ENCODE results near the gene NSG1. TPM values are rescaled to one million over a fixed set of nuclear protein-coding genes. Genes with fewer than 3 reads are reported as not detected.

NSG1 gene
- total RNA-seq, 6 donors from 2014 or later, result 0.29 to 3.8 (median 1.3) TPM; not detected in 1

DNA sequence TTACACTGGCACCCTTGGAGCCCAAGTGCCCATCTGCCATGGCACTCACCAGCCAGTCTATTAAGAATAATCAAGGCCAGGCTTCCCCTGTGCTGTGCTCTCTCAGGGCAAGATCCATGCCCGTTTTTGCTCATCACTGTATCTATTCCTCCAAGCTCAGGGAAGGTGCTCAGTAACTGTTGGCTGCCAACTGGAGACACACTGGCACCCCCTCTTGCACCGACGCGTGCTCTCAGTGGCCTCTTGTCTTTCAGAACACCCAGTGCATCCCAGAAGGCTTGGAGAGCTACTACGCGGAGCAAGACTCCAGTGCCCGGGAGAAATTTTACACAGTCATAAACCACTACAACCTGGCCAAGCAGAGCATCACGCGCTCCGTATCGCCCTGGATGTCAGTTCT lies 30.1 kb downstream of the NSG1 start:
- peak in 1 of 2 donors; percentile 15 for DNase-seq
- ATAC-seq (ENCODE audit: low FRiP score in 2 of 2), result no peak
- H3K9me3 ChIP-seq, result no peaks in the 10 kb centered on the region
- H3K27ac ChIP-seq, result no peak overlapping the region
- H3K4me3 ChIP-seq, result no peak overlapping the region
- whole genome bisulfite sequencing, 2 donors, result 95 to 97% methylated on average over 11 of the region's 11 CpGs
- peaks cover 14 to 47% (median 33%) of the 10 kb centered on the region in 4 donors for H3K36me3 ChIP-seq
- H3K27me3 ChIP-seq, result no peaks in the 10 kb centered on the region
- TF ChIP-seq, protein P1, sequence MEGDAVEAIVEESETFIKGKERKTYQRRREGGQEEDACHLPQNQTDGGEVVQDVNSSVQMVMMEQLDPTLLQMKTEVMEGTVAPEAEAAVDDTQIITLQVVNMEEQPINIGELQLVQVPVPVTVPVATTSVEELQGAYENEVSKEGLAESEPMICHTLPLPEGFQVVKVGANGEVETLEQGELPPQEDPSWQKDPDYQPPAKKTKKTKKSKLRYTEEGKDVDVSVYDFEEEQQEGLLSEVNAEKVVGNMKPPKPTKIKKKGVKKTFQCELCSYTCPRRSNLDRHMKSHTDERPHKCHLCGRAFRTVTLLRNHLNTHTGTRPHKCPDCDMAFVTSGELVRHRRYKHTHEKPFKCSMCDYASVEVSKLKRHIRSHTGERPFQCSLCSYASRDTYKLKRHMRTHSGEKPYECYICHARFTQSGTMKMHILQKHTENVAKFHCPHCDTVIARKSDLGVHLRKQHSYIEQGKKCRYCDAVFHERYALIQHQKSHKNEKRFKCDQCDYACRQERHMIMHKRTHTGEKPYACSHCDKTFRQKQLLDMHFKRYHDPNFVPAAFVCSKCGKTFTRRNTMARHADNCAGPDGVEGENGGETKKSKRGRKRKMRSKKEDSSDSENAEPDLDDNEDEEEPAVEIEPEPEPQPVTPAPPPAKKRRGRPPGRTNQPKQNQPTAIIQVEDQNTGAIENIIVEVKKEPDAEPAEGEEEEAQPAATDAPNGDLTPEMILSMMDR (IDR thresholded peaks at IDR 0.05), result no peak
- TF ChIP-seq POLR2AphosphoS5 (IDR thresholded peaks at IDR 0.05) (no peak), POLR2A (IDR thresholded peaks at IDR 0.05) (no peak), EP300 (IDR thresholded peaks at IDR 0.05) (no peak)
- H3K4me1 ChIP-seq, result no peaks in the 10 kb centered on the region

DNA sequence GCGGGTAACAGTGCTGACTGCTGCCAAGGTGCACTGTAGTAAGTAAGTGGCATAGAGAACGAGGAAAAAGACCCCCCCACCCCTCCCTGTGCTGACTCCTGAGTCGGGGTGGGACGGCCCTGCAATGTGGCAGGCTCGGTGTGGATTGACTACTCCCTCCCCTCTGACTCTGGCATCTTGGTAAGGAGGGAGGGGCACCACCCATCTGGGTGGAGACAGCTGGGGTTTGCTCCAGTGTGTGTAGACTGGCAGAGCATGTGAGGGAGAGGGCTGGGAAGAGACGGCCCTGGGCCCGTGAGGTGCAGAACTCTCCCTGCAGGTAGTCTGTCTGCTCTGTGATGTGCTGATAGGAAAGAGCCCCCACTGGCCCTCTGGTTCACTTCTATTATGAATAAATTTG lies 31.0 kb downstream of the NSG1 start:
- H3K36me3 ChIP-seq, result peaks cover 14 to 56% (median 38%) of the 10 kb centered on the region in 4 donors
- DNase-seq (peak in 1 of 2 donors; percentile 9), ATAC-seq (ENCODE audit: low FRiP score in 2 of 2) (no peak)
- 73 to 82% methylated on average over 7 of the region's 7 CpGs for WGBS, 2 donors
- H3K4me1 ChIP-seq, result no peaks in the 10 kb centered on the region
- no peaks in the 10 kb centered on the region for H3K9me3 ChIP-seq
- H3K27ac ChIP-seq, result no peak overlapping the region
- TF ChIP-seq, protein P1 (IDR thresholded peaks at IDR 0.05), result no peak
- no peak for TF ChIP-seq POLR2A (IDR thresholded peaks at IDR 0.05)
- TF ChIP-seq POLR2AphosphoS5 (IDR thresholded peaks at IDR 0.05), result no peak
- no peak for TF ChIP-seq EP300 (IDR thresholded peaks at IDR 0.05)
- no peak overlapping the region for H3K4me3 ChIP-seq
- no peaks in the 10 kb centered on the region for H3K27me3 ChIP-seq

DNA sequence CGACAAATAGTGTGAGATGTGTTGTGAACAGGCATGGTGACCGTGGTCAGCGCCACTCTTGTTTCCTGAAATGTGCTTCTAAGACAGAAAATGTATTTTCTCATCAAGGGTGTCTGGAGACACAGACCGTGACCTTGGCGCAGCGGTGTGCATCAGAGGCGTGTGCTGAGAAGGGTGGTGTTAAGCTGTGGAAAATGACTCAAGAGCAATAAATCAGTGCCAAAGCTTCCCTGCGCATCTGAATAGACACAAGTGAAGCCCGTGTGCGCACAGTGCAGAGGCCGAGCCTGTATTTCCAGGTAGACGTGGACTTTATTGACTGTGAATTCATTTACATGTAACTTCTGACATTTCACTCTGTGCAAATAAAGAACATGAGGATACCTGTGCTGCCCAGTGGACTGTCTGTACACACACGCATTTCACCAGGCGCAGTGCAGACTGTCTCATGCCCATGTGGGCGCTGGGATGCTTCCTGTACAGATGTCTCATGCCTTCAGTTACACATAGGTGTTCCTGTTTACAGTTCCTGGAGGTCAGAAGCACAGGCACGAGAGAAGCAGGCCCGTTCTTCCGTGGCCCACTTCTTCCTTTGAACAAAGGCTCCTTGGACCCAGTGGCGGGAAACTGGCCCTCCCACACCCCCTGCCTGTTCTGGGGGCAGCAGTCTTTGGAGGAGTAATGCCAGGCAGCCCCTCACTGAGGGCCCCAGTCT lies 31.9 kb downstream of the NSG1 start:
- no peak for ATAC-seq (ENCODE audit: low FRiP score in 2 of 2)

DNA sequence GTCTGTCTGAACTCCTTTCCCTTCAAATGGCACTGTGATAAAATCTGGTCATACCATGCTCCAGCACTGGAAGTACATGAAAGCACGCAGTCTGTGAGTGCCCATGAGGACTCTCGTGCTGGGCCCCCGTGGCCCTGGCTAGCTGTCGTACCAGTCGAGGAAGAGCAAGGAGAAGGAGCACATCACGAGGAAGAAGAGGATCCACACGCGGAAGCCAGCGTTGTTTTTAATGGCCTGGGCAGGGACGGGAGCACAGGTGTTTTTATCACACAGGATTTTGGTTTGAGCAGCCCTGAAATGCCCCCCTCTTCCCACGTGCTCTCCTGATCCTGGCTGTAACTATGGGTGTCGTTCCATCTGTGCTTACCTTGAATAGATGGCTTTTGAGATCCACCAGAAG lies 33.0 kb downstream of the NSG1 start:
- no peak overlapping the region for H3K27ac ChIP-seq
- 94 to 95% methylated on average over 12 of the region's 12 CpGs for WGBS, 2 donors
- no peak overlapping the region for H3K4me3 ChIP-seq
- TF ChIP-seq, protein P1 (IDR thresholded peaks at IDR 0.05), result no peak
- ATAC-seq (ENCODE audit: low FRiP score in 2 of 2) (no peak), DNase-seq (no peak)
- no peaks in the 10 kb centered on the region for H3K27me3 ChIP-seq
- H3K36me3 ChIP-seq, result peaks cover 18 to 77% (median 56%) of the 10 kb centered on the region in 4 donors
- no peaks in the 10 kb centered on the region for H3K9me3 ChIP-seq
- no peaks in the 10 kb centered on the region for H3K4me1 ChIP-seq

More for the DNA sequence above, 31.9 kb downstream of the NSG1 start:
- Histone ChIP-seq H3K27me3 (no peaks in the 10 kb centered on the region), H3K4me1 (no peaks in the 10 kb centered on the region), H3K4me3 (no peak overlapping the region), H3K36me3 (peaks cover 17 to 66% (median 46%) of the 10 kb centered on the region in 4 donors), H3K9me3 (no peaks in the 10 kb centered on the region), H3K27ac (no peak overlapping the region)
- peak in 1 of 2 donors; percentile 12 for DNase-seq
- WGBS, 2 donors, result 82 to 85% methylated on average over 19 of the region's 19 CpGs
- TF ChIP-seq, protein P1 (IDR thresholded peaks at IDR 0.05), result no peak
- no peak for TF ChIP-seq POLR2AphosphoS5 (IDR thresholded peaks at IDR 0.05)
- TF ChIP-seq EP300 (IDR thresholded peaks at IDR 0.05), result no peak
- TF ChIP-seq POLR2A (IDR thresholded peaks at IDR 0.05), result no peak

DNA sequence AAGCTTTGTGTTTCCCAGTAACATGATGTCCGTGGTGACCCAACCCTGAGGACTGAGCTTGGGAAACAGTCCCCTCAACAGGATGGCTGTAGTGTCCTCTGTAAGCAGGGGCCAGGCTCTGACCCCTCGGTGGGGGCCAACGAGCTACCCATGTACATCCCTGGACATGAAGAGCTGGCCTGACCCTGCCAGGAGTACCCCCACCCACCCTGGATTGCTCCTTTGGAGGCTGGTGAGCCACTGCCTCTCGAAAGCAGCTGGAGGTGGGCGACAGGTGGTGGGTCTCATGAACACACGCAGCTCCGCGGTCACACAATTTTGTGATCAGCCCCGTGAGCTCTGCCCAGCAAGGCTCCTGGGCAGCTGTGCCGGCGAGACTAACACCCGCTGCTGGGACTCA lies 33.5 kb downstream of the NSG1 start:
- 98 to 100% methylated on average over 4 to 12 of the region's 12 CpGs for WGBS, 2 donors
- TF ChIP-seq, protein P1 (IDR thresholded peaks at IDR 0.05), result no peak
- no peak for TF ChIP-seq POLR2A (IDR thresholded peaks at IDR 0.05)
- TF ChIP-seq POLR2AphosphoS5 (IDR thresholded peaks at IDR 0.05), result no peak
- no peak for TF ChIP-seq EP300 (IDR thresholded peaks at IDR 0.05)
- Histone ChIP-seq H3K36me3 (peaks cover 18 to 79% (median 58%) of the 10 kb centered on the region in 4 donors), H3K27ac (no peak overlapping the region), H3K4me1 (no peaks in the 10 kb centered on the region), H3K9me3 (no peaks in the 10 kb centered on the region), H3K4me3 (no peak overlapping the region), H3K27me3 (no peaks in the 10 kb centered on the region)
- ATAC-seq (ENCODE audit: low FRiP score in 2 of 2), result no peak
- no peak for DNase-seq

Data from upper lobe of left lung (tissue), 6 donors.